Measurements from ENCODE around the gene ULBP2.
"Not testable (repeated sequence)": the region's sequence is repeated elsewhere in the genome, so short reads cannot be mapped to it uniquely, and the experiment has no call there.

- not testable (repeated sequence) for TF ChIP-seq CTCF (conservative IDR thresholded peaks at IDR 0.05); EZH2 (IDR thresholded peaks at IDR 0.05; ENCODE audit: low read depth)
Measured at GRCh38 chr6:149954984-149955653, 13.3 kb downstream of the ULBP2 start.

All from PC-9 (cell line).